PC-3 (cell line): ENCODE measurements around the gene CIAO3. TPM values are rescaled to one million over a fixed set of nuclear protein-coding genes. Genes with fewer than 3 reads are reported as not detected.
A peak's percentile ranks its signal among the peaks of the same experiment; 100 is the strongest.

Experiments
- ATAC-seq: fragments of 200-7000 bp; cut with Tn5 transposase; 2 replicates; pipeline ENCODE4 v1.9.1; 2020; ENCODE audit warnings: mild to moderate bottlenecking, moderate library complexity
- BruUV-seq: library from RNA; stranded (reverse); fragments of 400-500 nt; replicated peaks from 2 replicates; lab custom pipeline; 2021; lab: Mats Ljungman, UMichigan
- CTCF ChIA-PET: fragments of 300-600 bp; sonication (Branson Sonifier 250); formaldehyde crosslinking; loops from one replicate; lab custom pipeline; 2022; ENCODE audit warnings: antibody characterized with exemption; lab: Charles Lee
- POLR2A ChIA-PET: fragments of 300-600 bp; sonication (Branson Sonifier 250); formaldehyde crosslinking; loops from one replicate; lab custom pipeline; 2022; ENCODE audit warnings: antibody characterized with exemption; ENCODE audit not compliant: unreplicated experiment; lab: Charles Lee
- DNase-seq: peaks from one replicate; pipeline ENCODE4 v3.0.0-alpha.2; 2015
- H2AFZ ChIP-seq: fragments of 300-600 bp; sonication (generic); 2 replicates; pipeline ENCODE4 v1.6.0; 2016; ENCODE audit warnings: antibody characterized with exemption, low read length
- H3F3A ChIP-seq: fragments of 300-600 bp; sonication (generic); one replicate; pipeline ENCODE4 v1.6.0; 2017; ENCODE audit warnings: antibody characterized with exemption, low read length, control low read depth, mild to moderate bottlenecking; ENCODE audit not compliant: unreplicated experiment
- H3K27ac ChIP-seq: fragments of 300-600 bp; sonication (generic); 2 replicates; pipeline ENCODE4 v1.5.1; 2016; ENCODE audit warnings: mild to moderate bottlenecking, low read length
- H3K27me3 ChIP-seq: fragments of 300-600 bp; sonication (generic); 2 replicates; pipeline ENCODE4 v1.6.1; 2016; ENCODE audit warnings: low read length, mixed read lengths
- H3K36me3 ChIP-seq: fragments of 300-600 bp; sonication (generic); 2 replicates; pipeline ENCODE4 v1.6.1; 2016; ENCODE audit warnings: low read depth, mixed run types, low read length, mixed read lengths
- H3K4me1 ChIP-seq: fragments of 300-600 bp; sonication (generic); 2 replicates; pipeline ENCODE4 v1.5.1; 2016; ENCODE audit warnings: low read length; ENCODE audit not compliant: insufficient read depth
- H3K4me2 ChIP-seq: fragments of 300-600 bp; sonication (generic); 2 replicates; pipeline ENCODE4 v1.6.0; 2016; ENCODE audit warnings: low read length
- H3K4me3 ChIP-seq: fragments of 300-600 bp; sonication (generic); 2 replicates; pipeline ENCODE4 v1.5.1; 2016; ENCODE audit warnings: mild to moderate bottlenecking, low read length, mixed read lengths
- H3K79me2 ChIP-seq: fragments of 300-600 bp; sonication (generic); 2 replicates; pipeline ENCODE4 v1.6.1; 2017; ENCODE audit warnings: low read length, mixed read lengths
- H3K9ac ChIP-seq: fragments of 300-600 bp; sonication (generic); 2 replicates; pipeline ENCODE4 v1.6.0; 2016; ENCODE audit warnings: mild to moderate bottlenecking, low read length
- H3K9me2 ChIP-seq: fragments of 300-600 bp; sonication (generic); replicated peaks from 2 replicates; pipeline ENCODE4 v1.6.1; 2016; ENCODE audit warnings: mixed run types, low read length, mixed read lengths
- H3K9me3 ChIP-seq: fragments of 300-600 bp; sonication (generic); 2 replicates; pipeline ENCODE4 v1.6.1; 2016; ENCODE audit warnings: low read length, mixed read lengths
- H4K20me1 ChIP-seq: fragments of 300-600 bp; sonication (generic); 2 replicates; pipeline ENCODE4 v1.6.1; 2016; ENCODE audit warnings: low read length, mixed read lengths
- CTCF ChIP-seq: fragments of 300-600 bp; sonication (generic); conservative IDR thresholded peaks from 2 replicates; pipeline ENCODE4 v1.5.1; 2017; ENCODE audit warnings: antibody characterized with exemption, low read depth, mild to moderate bottlenecking, low read length
- EZH2 ChIP-seq: fragments of 300-600 bp; sonication (generic); IDR thresholded peaks from one replicate; pipeline ENCODE4 v1.6.1; 2017; ENCODE audit warnings: antibody characterized with exemption, mild to moderate bottlenecking, low read length; ENCODE audit not compliant: unreplicated experiment
- EZH2phosphoT487 ChIP-seq: fragments of 300-600 bp; sonication (generic); IDR thresholded peaks from 2 replicates; pipeline ENCODE4 v1.6.1; 2018; ENCODE audit warnings: mild to moderate bottlenecking, antibody characterized with exemption, low read length, borderline replicate concordance
- intact Hi-C: fragments of 100-400 bp; cut with micrococcal nuclease; formaldehyde crosslinking; loops from 2 replicates; pipeline ENCODE4 v1.9.0; 2023
- total RNA-seq: library from RNA; depleted of rRNA; stranded (reverse); fragments of >200 nt; gene quantifications from 2 replicates; pipeline ENCODE4 v1.2.3, GENCODE V29; 2014

CIAO3 gene
- total RNA-seq, 1 experiment from 2014 or later: 46.1 TPM

- BruUV-seq: no TSS peak
- H3K36me3 ChIP-seq: peaks cover 2% of the 10 kb centered on the region; the same call in 1 of the 2 replicates
- CTCF ChIA-PET: no interaction called here
- H3K79me2 ChIP-seq: peaks cover 25% of the 10 kb centered on the region
- no peak for DNase-seq
- H3K4me1 ChIP-seq: peaks cover 21% of the 10 kb centered on the region
- no peak overlapping the region for H3K4me2 ChIP-seq
- H3K27ac ChIP-seq: no peak overlapping the region
- H2AFZ ChIP-seq: no peak overlapping the region
- H3K4me3 ChIP-seq: no peak overlapping the region
- peaks cover under 1% of the 10 kb centered on the region for H3F3A ChIP-seq
- H3K9me3 ChIP-seq: no peaks in the 10 kb centered on the region
- intact Hi-C loops: no loop called here
- no peaks in the 10 kb centered on the region for H3K27me3 ChIP-seq
- no peaks in the 10 kb centered on the region for H3K9me2 ChIP-seq
- H4K20me1 ChIP-seq: peaks cover 1% of the 10 kb centered on the region; the same call in 1 of the 2 replicates
- no peak for ATAC-seq
- no peak overlapping the region for H3K9ac ChIP-seq
- TF ChIP-seq CTCF: no peak
- POLR2A ChIA-PET: no interaction called here
Measured at GRCh38 chr16:687499-687898, 53.3 kb downstream of the CIAO3 start.

GRCh38 chr16:686459-687260 lies 54.1 kb downstream of the CIAO3 start:
- ATAC-seq (no peak), DNase-seq (no peak)
- Histone ChIP-seq H3K4me3 (no peak overlapping the region), H3K36me3 (peaks cover 6% of the 10 kb centered on the region), H3K4me1 (peaks cover 29% of the 10 kb centered on the region), H3K27ac (no peak overlapping the region), H3K79me2 (peaks cover 34% of the 10 kb centered on the region), H2AFZ (no peak overlapping the region), H3K27me3 (no peaks in the 10 kb centered on the region), H3K4me2 (no peak overlapping the region), H3K9me3 (no peaks in the 10 kb centered on the region), H3K9me2 (no peaks in the 10 kb centered on the region), H3F3A (no peaks in the 10 kb centered on the region), H3K9ac (no peak overlapping the region), H4K20me1 (peaks cover 9% of the 10 kb centered on the region; the same call in 1 of the 2 replicates)
- ChIA-PET POLR2A (no interaction called here), CTCF (no interaction called here)
- TF ChIP-seq CTCF: no peak
- TF ChIP-seq EZH2phosphoT487: no peak
- no peak for TF ChIP-seq EZH2
- intact Hi-C loops: no loop called here
- BruUV-seq: no TSS peak

GRCh38 chr16:685967-686366 lies 54.8 kb downstream of the CIAO3 start:
- H3K9me3 ChIP-seq: no peaks in the 10 kb centered on the region
- H3K9me2 ChIP-seq: no peaks in the 10 kb centered on the region
- H3K27me3 ChIP-seq: no peaks in the 10 kb centered on the region
- TF ChIP-seq EZH2: no peak
- TF ChIP-seq CTCF: peak; percentile 57
- ATAC-seq (no peak), DNase-seq (peak; percentile 40)
- H4K20me1 ChIP-seq: peaks cover 10% of the 10 kb centered on the region; the same call in 1 of the 2 replicates
- POLR2A ChIA-PET: no interaction called here
- H3K36me3 ChIP-seq: peaks cover 6% of the 10 kb centered on the region
- peaks cover 34% of the 10 kb centered on the region for H3K4me1 ChIP-seq
- no peak overlapping the region for H2AFZ ChIP-seq
- no peak overlapping the region for H3K27ac ChIP-seq
- no peaks in the 10 kb centered on the region for H3F3A ChIP-seq
- H3K79me2 ChIP-seq: peaks cover 41% of the 10 kb centered on the region
- CTCF ChIA-PET: no interaction called here
- no peak overlapping the region for H3K9ac ChIP-seq
- no TSS peak for BruUV-seq
- no peak overlapping the region for H3K4me2 ChIP-seq
- intact Hi-C loops: no loop called here
- H3K4me3 ChIP-seq: no peak overlapping the region
